Caco-2 (cell line): ENCODE data around the gene SPINK4. TPM values are rescaled to one million over a fixed set of nuclear protein-coding genes. Genes with fewer than 3 reads are reported as not detected.

ENCODE experiments used
- BruUV-seq: library from RNA; stranded (reverse); fragments of 400-500 nt; replicated peaks from 2 replicates; lab custom pipeline; 2021; lab: Mats Ljungman, UMichigan
- CTCF ChIA-PET: fragments of 300-600 bp; sonication (Branson Sonifier 250); formaldehyde crosslinking; loops from one replicate; lab custom pipeline; 2022; ENCODE audit warnings: antibody characterized with exemption; lab: Charles Lee
- POLR2A ChIA-PET: fragments of 300-600 bp; sonication (Branson Sonifier 250); formaldehyde crosslinking; loops from one replicate; lab custom pipeline; 2022; ENCODE audit warnings: antibody characterized with exemption; lab: Charles Lee
- DNase-seq, 2 experiments: peaks; one replicate each; pipeline versions ENCODE4 v3.0.0 to v3.0.0-alpha.2; 2020 to 2022
- H3K27me3 ChIP-seq: replicated peaks from 2 replicates; pipeline ENCODE4 v1.6.0; 2011; ENCODE audit warnings: low read length; ENCODE audit not compliant: control insufficient read depth, insufficient read depth
- H3K36me3 ChIP-seq: 2 replicates; pipeline ENCODE4 v1.5.1; 2011; ENCODE audit warnings: low read length; ENCODE audit not compliant: control insufficient read depth, insufficient read depth
- H3K4me1 ChIP-seq: fragments of 250-450 bp; sonication (Bioruptor Pico); 2 replicates; pipeline ENCODE4 v1.5.1; 2020; ENCODE audit warnings: mild to moderate bottlenecking
- H3K4me3 ChIP-seq: 2 replicates; pipeline ENCODE4 v1.5.1; 2011; ENCODE audit warnings: low read depth, mild to moderate bottlenecking, control low read depth, low read length
- H3K9me3 ChIP-seq: fragments of 250-450 bp; sonication (Bioruptor Pico); 2 replicates; pipeline ENCODE4 v1.5.1; 2020; ENCODE audit warnings: mild to moderate bottlenecking, moderate library complexity
- H3K27ac Mint-ChIP-seq: one replicate; pipeline ENCODE4 v1.8.0; 2022; ENCODE audit warnings: mixed read lengths; ENCODE audit not compliant: unreplicated experiment
- H3K27me3 Mint-ChIP-seq: one replicate; pipeline ENCODE4 v1.8.0; 2022; ENCODE audit warnings: mixed read lengths; ENCODE audit not compliant: insufficient read depth, unreplicated experiment
- H3K36me3 Mint-ChIP-seq: one replicate; pipeline ENCODE4 v1.8.0; 2022; ENCODE audit warnings: mild to moderate bottlenecking, mixed read lengths; ENCODE audit not compliant: insufficient read depth, unreplicated experiment
- H3K4me1 Mint-ChIP-seq: one replicate; pipeline ENCODE4 v1.8.0; 2022; ENCODE audit warnings: low read depth, mixed read lengths; ENCODE audit not compliant: unreplicated experiment
- H3K4me3 Mint-ChIP-seq: one replicate; pipeline ENCODE4 v1.8.0; 2022; ENCODE audit warnings: mild to moderate bottlenecking, moderate library complexity, mixed read lengths; ENCODE audit not compliant: unreplicated experiment
- H3K9me3 Mint-ChIP-seq: one replicate; pipeline ENCODE4 v1.8.0; 2022; ENCODE audit warnings: mixed read lengths; ENCODE audit not compliant: unreplicated experiment
- CTCF ChIP-seq, 2 experiments: fragments of 200-600 bp in 1 of 2; IDR thresholded peaks; 1 replicate in 1 of 2; 2 replicates in 1 of 2; pipeline versions ENCODE4 v1.5.1 to v1.8.0; 2011 to 2022; ENCODE audit warnings: antibody characterized with exemption in 1 of 2, control low read depth in 1 of 2, inconsistent platforms in 1 of 2, low read depth in 1 of 2, low read length in 1 of 2, mild to moderate bottlenecking in 1 of 2, moderate library complexity in 1 of 2; ENCODE audit not compliant: insufficient read depth in 1 of 2, severe bottlenecking in 1 of 2, unreplicated experiment in 1 of 2
- intact Hi-C: fragments of 100-400 bp; cut with micrococcal nuclease; formaldehyde crosslinking; loops from one replicate; pipeline ENCODE4 v1.10.0; 2022; ENCODE audit not compliant: unreplicated experiment
- total RNA-seq: library from RNA; stranded (reverse); gene quantifications from 2 replicates; pipeline ENCODE4 v1.2.3, GENCODE V29; 2022

Gene SPINK4
- total RNA-seq, 1 experiment from 2014 or later: 2.1 TPM

GRCh38 chr9:33202018-33202417 is 37.9 kb upstream of the SPINK4 start:
- no peaks in the 10 kb centered on the region for H3K36me3 Mint-ChIP-seq
- no peak for DNase-seq
- H3K4me3 ChIP-seq: no peak overlapping the region
- no peak for TF ChIP-seq CTCF (IDR thresholded peaks at IDR 0.05; ENCODE audit: insufficient read depth in 1 of 2, low read depth in 1 of 2, low read length in 1 of 2, severe bottlenecking in 1 of 2, unreplicated experiment in 1 of 2)
- H3K4me3 Mint-ChIP-seq: no peak overlapping the region
- no peaks in the 10 kb centered on the region for H3K27me3 Mint-ChIP-seq
- H3K27ac Mint-ChIP-seq: no peak overlapping the region
- no TSS peak for BruUV-seq
- ChIA-PET POLR2A (no interaction called here), CTCF (interaction anchor here (2.0 kb wide), 1 partner anchor 23 kb away, joined by 4 read pairs; no protein-coding TSS in a partner anchor)
- H3K4me1 ChIP-seq: no peaks in the 10 kb centered on the region
- intact Hi-C loops: no loop called here
- no peaks in the 10 kb centered on the region for H3K9me3 ChIP-seq
- H3K9me3 Mint-ChIP-seq: no peaks in the 10 kb centered on the region
- H3K4me1 Mint-ChIP-seq: no peaks in the 10 kb centered on the region
- H3K27me3 ChIP-seq: no peaks in the 10 kb centered on the region
- H3K36me3 ChIP-seq: no peaks in the 10 kb centered on the region

- BruUV-seq: no TSS peak
Measured at GRCh38 chr9:33202552-33203201, 37.3 kb upstream of the SPINK4 start.

GRCh38 chr9:33209394-33209793 is 30.6 kb upstream of the SPINK4 start:
- ChIA-PET POLR2A (no interaction called here), CTCF (no interaction called here)
- no TSS peak for BruUV-seq
- Histone ChIP-seq H3K27me3 (no peaks in the 10 kb centered on the region), H3K9me3 (no peaks in the 10 kb centered on the region), H3K4me3 (no peak overlapping the region), H3K4me1 (peaks cover 12% of the 10 kb centered on the region), H3K36me3 (no peaks in the 10 kb centered on the region)
- H3K9me3 Mint-ChIP-seq: no peaks in the 10 kb centered on the region
- H3K27me3 Mint-ChIP-seq: no peaks in the 10 kb centered on the region
- intact Hi-C loops: no loop called here
- no peak overlapping the region for H3K27ac Mint-ChIP-seq
- peaks cover 5% of the 10 kb centered on the region for H3K36me3 Mint-ChIP-seq
- no peak for DNase-seq
- TF ChIP-seq CTCF (IDR thresholded peaks at IDR 0.05; ENCODE audit: insufficient read depth in 1 of 2, low read depth in 1 of 2, low read length in 1 of 2, severe bottlenecking in 1 of 2, unreplicated experiment in 1 of 2): no peak
- no peak overlapping the region for H3K4me3 Mint-ChIP-seq
- H3K4me1 Mint-ChIP-seq: peaks cover 24% of the 10 kb centered on the region

More at GRCh38 chr9:33202552-33203201, 37.3 kb upstream of the SPINK4 start:
- no peak overlapping the region for H3K27ac Mint-ChIP-seq
- H3K9me3 ChIP-seq: no peaks in the 10 kb centered on the region
- no peaks in the 10 kb centered on the region for H3K4me1 Mint-ChIP-seq
- no peaks in the 10 kb centered on the region for H3K36me3 ChIP-seq
- no peak for TF ChIP-seq CTCF (IDR thresholded peaks at IDR 0.05; ENCODE audit: insufficient read depth in 1 of 2, low read depth in 1 of 2, low read length in 1 of 2, severe bottlenecking in 1 of 2, unreplicated experiment in 1 of 2)
- H3K9me3 Mint-ChIP-seq: no peaks in the 10 kb centered on the region
- H3K36me3 Mint-ChIP-seq: no peaks in the 10 kb centered on the region
- no peaks in the 10 kb centered on the region for H3K4me1 ChIP-seq
- no peak for DNase-seq
- ChIA-PET CTCF (interaction anchor here (2.0 kb wide), 1 partner anchor 23 kb away, joined by 4 read pairs; no protein-coding TSS in a partner anchor), POLR2A (no interaction called here)
- no peaks in the 10 kb centered on the region for H3K27me3 Mint-ChIP-seq
- H3K4me3 Mint-ChIP-seq: no peak overlapping the region
- no peak overlapping the region for H3K4me3 ChIP-seq
- H3K27me3 ChIP-seq: no peaks in the 10 kb centered on the region
- intact Hi-C loops: no loop called here
